Sigmoid colon (tissue), 7 donors: ENCODE results near the gene BIN2. TPM values are rescaled to one million over a fixed set of nuclear protein-coding genes. Genes with fewer than 3 reads are reported as not detected.
"Not testable (repeated sequence)": the region's sequence is repeated elsewhere in the genome, so short reads cannot be mapped to it uniquely, and the experiment has no call there.

Source experiments
- DNase-seq: peaks from one replicate; pipeline ENCODE4 v3.0.0-alpha.2; 2019
- H3K27ac ChIP-seq, 4 donors: fragments of 200-600 bp; sonication (generic); one replicate each; pipeline ENCODE4 v1.5.1; 2016 to 2019; ENCODE audit warnings: mild to moderate bottlenecking in 1 of 4
- H3K27me3 ChIP-seq, 3 donors: fragments of 200-600 bp; sonication (generic); one replicate each; pipeline ENCODE4 v1.5.1; 2019; ENCODE audit warnings: mild to moderate bottlenecking in 1 of 3
- H3K36me3 ChIP-seq, 4 donors: fragments of 200-600 bp; sonication (generic); one replicate each; pipeline ENCODE4 v1.5.1; 2016 to 2019
- H3K4me1 ChIP-seq, 4 donors: fragments of 200-600 bp; sonication (generic); one replicate each; pipeline ENCODE4 v1.5.1; 2017 to 2019
- H3K4me3 ChIP-seq, 4 donors: fragments of 200-600 bp; sonication (generic); one replicate each; pipeline ENCODE4 v1.5.1; 2017 to 2019; ENCODE audit warnings: mild to moderate bottlenecking in 2 of 4, moderate library complexity in 1 of 4
- H3K9me3 ChIP-seq, 4 donors: fragments of 200-600 bp in 3 of 4; sonication (generic) in 3 of 4; one replicate each; pipeline versions ENCODE4 v1.5.1 to v1.6.1; 2013 to 2019
- CTCF ChIP-seq, 4 experiments: fragments of 450-650 bp in 3 of 4; fragments of 200-600 bp in 1 of 4; IDR thresholded peaks; one replicate each; pipeline ENCODE4 v1.5.1; 2016 to 2019; ENCODE audit warnings: antibody characterized with exemption in 4 of 4, mild to moderate bottlenecking in 3 of 4, moderate library complexity in 2 of 4
- EP300 ChIP-seq, 4 donors: sonication (generic); formaldehyde crosslinking; IDR thresholded peaks; one replicate each; pipeline ENCODE4 v1.6.1; 2017; ENCODE audit warnings: antibody characterized with exemption in 4 of 4
- POLR2A ChIP-seq, 2 donors: fragments of 450-650 bp; IDR thresholded peaks; one replicate each; pipeline ENCODE4 v1.6.1; 2016; ENCODE audit warnings: antibody characterized with exemption in 2 of 2, mild to moderate bottlenecking in 2 of 2, moderate library complexity in 2 of 2
- POLR2AphosphoS5 ChIP-seq, 4 donors: sonication (generic); formaldehyde crosslinking; IDR thresholded peaks; one replicate each; pipeline ENCODE4 v1.6.1; 2017; ENCODE audit warnings: antibody characterized with exemption in 4 of 4
- WGBS, 2 donors: extraction: QIAGEN DNeasy Blood & Tissue Kit; methylation state at CpG; one replicate each; pipeline ENCODE4 v1.1.7; 2013; 5-methylcytosine and 5-hydroxymethylcytosine counted together
- intact Hi-C: fragments of 100-400 bp; cut with DNase I; formaldehyde crosslinking; loops from one replicate; pipeline ENCODE4 v1.15.1; 2023
- polyA plus RNA-seq, 3 donors: library from polyadenylated mRNA; stranded (reverse); fragments of 200-250 nt; gene quantifications; one replicate each; pipeline ENCODE4 v1.2.3, GENCODE V29; 2013
- total RNA-seq, 4 donors: library from RNA; depleted of rRNA; stranded (reverse); fragments of >200 nt; gene quantifications; one replicate each; pipeline ENCODE4 v1.1.0, GENCODE V29; 2016
- donor health status: healthy with polysubstance abuse.
- donor health status: Bipolar disorder and iron deficiency.
- donor health status: healthy.

Gene BIN2
- total and polyA plus RNA-seq, 7 donors = 2.3 to 21.2 (median 4.2) TPM

GRCh38 chr12:51285843-51286242 lies 38.1 kb downstream of the BIN2 start:
- H3K36me3 ChIP-seq = no peaks in the 10 kb centered on the region
- H3K27ac ChIP-seq = no peak overlapping the region
- no peak overlapping the region for H3K4me3 ChIP-seq
- DNase-seq = no peak
- TF ChIP-seq CTCF (IDR thresholded peaks at IDR 0.05) (no peak), POLR2A (IDR thresholded peaks at IDR 0.05) (no peak), EP300 (IDR thresholded peaks at IDR 0.05) (no peak), POLR2AphosphoS5 (IDR thresholded peaks at IDR 0.05) (no peak)
- 89 to 96% methylated on average over 1 of the region's 1 CpG for WGBS, 2 donors
- H3K4me1 ChIP-seq = no peaks in the 10 kb centered on the region
- intact Hi-C loops = no loop called here
- H3K27me3 ChIP-seq = no peaks in the 10 kb centered on the region
- H3K9me3 ChIP-seq = no peaks in the 10 kb centered on the region

- Histone ChIP-seq H3K36me3 (no peaks in the 10 kb centered on the region), H3K4me3 (no peak overlapping the region), H3K27me3 (no peaks in the 10 kb centered on the region), H3K27ac (no peak overlapping the region), H3K9me3 (no peaks in the 10 kb centered on the region), H3K4me1 (no peaks in the 10 kb centered on the region)
- intact Hi-C loops = no loop called here
- TF ChIP-seq CTCF (IDR thresholded peaks at IDR 0.05) = no peak
- no peak for TF ChIP-seq EP300 (IDR thresholded peaks at IDR 0.05)
- TF ChIP-seq POLR2AphosphoS5 (IDR thresholded peaks at IDR 0.05) = no peak
- TF ChIP-seq POLR2A (IDR thresholded peaks at IDR 0.05) = no peak
- no peak for DNase-seq
- 89 to 93% methylated on average over 4 of the region's 4 CpGs for WGBS, 2 donors
Observed at GRCh38 chr12:51281202-51281924, 42.6 kb downstream of the BIN2 start.

- intact Hi-C loops = no loop called here
- 13 to 56% methylated on average over 1 of the region's 1 CpG for WGBS, 2 donors
- Histone ChIP-seq H3K4me1 (peaks cover 0 to 10% (median 3%) of the 10 kb centered on the region in 4 donors), H3K36me3 (no peaks in the 10 kb centered on the region), H3K4me3 (no peak overlapping the region), H3K27ac (no peak overlapping the region), H3K27me3 (peaks cover 0 to 28% (median 11%) of the 10 kb centered on the region in 3 donors), H3K9me3 (no peaks in the 10 kb centered on the region)
- DNase-seq = no peak
- TF ChIP-seq CTCF (IDR thresholded peaks at IDR 0.05) (no peak), POLR2A (IDR thresholded peaks at IDR 0.05) (no peak), POLR2AphosphoS5 (IDR thresholded peaks at IDR 0.05) (no peak), EP300 (IDR thresholded peaks at IDR 0.05) (no peak)
Observed at GRCh38 chr12:51275088-51275487, 48.9 kb downstream of the BIN2 start.

- H3K4me3 ChIP-seq, intact Hi-C loops, DNase-seq, H3K9me3 ChIP-seq, H3K27ac ChIP-seq, H3K36me3 ChIP-seq: not testable (repeated sequence)
- H3K4me1 ChIP-seq = peaks cover 0 to 19% (median 8%) of the 10 kb centered on the region in 4 donors
- 95 to 96% methylated on average over 7 of the region's 7 CpGs for WGBS, 2 donors
- peaks cover 0 to 34% (median 11%) of the 10 kb centered on the region in 3 donors for H3K27me3 ChIP-seq
Observed at GRCh38 chr12:51272810-51273209, 51.2 kb downstream of the BIN2 start.

GRCh38 chr12:51270951-51271518 lies 52.9 kb downstream of the BIN2 start:
- TF ChIP-seq EP300 (IDR thresholded peaks at IDR 0.05) (no peak), CTCF (IDR thresholded peaks at IDR 0.05) (no peak), POLR2AphosphoS5 (IDR thresholded peaks at IDR 0.05) (no peak), POLR2A (IDR thresholded peaks at IDR 0.05) (no peak)
- WGBS, 2 donors = 12 to 50% methylated on average over 9 of the region's 9 CpGs
- H3K4me3 ChIP-seq = peak overlapping the region in 2 of 4 donors; percentile 69 to 81
- H3K27me3 ChIP-seq = peaks cover 0 to 34% (median 11%) of the 10 kb centered on the region in 3 donors
- peaks cover 0 to 19% (median 8%) of the 10 kb centered on the region in 4 donors for H3K4me1 ChIP-seq
- no peak for DNase-seq
- H3K27ac ChIP-seq = peak overlapping the region in 2 of 4 donors; percentile 61 to 68
- intact Hi-C loops = no loop called here
- H3K9me3 ChIP-seq = no peaks in the 10 kb centered on the region
- H3K36me3 ChIP-seq = no peaks in the 10 kb centered on the region
